ENCODE measurements around the gene OR5A2.

The OR5A2 gene

DNA sequence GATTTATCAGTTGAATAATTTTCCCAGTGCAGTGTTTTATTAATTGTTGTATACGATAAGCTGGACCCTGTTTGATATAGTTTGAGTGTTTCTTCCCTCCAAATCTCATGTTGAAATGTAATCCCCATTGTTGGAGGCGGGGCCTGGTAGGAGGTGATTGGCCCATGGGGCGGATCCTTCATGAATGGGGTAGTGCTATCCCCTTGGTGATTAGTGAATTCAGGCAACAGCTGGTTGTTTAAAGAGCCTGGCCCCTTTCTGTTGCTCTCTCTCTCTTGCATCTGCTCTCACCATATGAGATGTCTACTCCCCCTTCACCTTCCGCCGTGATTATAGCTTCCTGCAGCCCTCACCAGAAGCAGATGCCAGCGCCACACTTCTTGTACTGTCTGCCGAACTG is 11.6 kb upstream of the OR5A2 start:
- no peak overlapping the region for H3K27ac ChIP-seq
- TF ChIP-seq, protein P1, sequence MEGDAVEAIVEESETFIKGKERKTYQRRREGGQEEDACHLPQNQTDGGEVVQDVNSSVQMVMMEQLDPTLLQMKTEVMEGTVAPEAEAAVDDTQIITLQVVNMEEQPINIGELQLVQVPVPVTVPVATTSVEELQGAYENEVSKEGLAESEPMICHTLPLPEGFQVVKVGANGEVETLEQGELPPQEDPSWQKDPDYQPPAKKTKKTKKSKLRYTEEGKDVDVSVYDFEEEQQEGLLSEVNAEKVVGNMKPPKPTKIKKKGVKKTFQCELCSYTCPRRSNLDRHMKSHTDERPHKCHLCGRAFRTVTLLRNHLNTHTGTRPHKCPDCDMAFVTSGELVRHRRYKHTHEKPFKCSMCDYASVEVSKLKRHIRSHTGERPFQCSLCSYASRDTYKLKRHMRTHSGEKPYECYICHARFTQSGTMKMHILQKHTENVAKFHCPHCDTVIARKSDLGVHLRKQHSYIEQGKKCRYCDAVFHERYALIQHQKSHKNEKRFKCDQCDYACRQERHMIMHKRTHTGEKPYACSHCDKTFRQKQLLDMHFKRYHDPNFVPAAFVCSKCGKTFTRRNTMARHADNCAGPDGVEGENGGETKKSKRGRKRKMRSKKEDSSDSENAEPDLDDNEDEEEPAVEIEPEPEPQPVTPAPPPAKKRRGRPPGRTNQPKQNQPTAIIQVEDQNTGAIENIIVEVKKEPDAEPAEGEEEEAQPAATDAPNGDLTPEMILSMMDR (conservative IDR thresholded peaks at IDR 0.05) = no peak

DNA sequence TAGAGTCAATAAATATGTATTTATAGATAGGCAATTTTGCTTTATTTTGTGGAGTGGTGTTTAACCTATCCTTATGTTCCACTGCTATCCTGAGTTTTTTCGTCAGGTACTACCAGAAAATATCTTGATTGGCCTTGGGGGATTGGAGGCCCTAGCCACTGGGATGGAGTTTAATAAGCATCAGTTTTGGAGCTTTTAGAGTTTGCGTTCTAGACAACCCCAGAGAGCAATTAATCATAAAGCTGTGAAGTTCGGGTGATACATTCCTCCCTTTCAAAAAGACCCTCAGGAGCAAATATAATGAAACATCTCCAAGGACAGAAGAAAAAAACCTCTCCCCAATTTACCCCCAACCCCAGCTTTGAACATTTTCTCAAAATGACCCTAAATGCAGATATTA is 10.0 kb upstream of the OR5A2 start, which contains the start of gene OR5A1:
Gene OR5A1, plus strand, starts transcription at position 301 of the 400 bp plus-strand sequence. CDS start 6,700 bp downstream, outside the sequence.
- TF ChIP-seq, protein P1 (conservative IDR thresholded peaks at IDR 0.05) = no peak
- H3K27ac ChIP-seq = no peak within 1 kb of the TSS

DNA sequence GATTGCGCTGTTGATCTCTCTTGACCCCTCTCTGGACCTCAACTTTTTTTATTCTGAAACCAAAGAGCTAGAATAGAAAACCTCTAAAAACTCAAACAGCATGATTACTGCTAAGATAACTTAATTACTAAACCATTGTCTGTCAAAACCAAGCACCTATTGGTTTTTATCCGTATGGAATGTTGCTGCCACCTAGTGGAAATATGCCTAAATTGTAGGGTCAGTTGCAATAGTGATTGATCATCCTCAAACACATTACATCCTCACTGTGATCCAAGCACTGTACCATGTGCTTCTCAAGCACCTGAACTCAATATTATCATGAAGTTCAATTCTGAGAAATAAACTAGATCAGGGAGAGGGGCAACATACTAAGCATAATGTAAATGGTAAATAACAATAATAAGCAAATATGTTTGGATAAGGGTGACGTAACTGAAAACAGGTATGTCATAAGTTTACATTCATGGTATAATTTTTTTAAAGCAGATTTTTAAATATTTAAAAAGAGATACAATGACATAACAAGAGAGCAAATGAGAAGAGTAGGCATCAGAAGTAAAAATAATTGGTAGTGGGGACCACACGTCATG is 3.8 kb upstream of the OR5A2 start:
- TF ChIP-seq, protein P1 (conservative IDR thresholded peaks at IDR 0.05) = peak; percentile 92
- H3K27ac ChIP-seq = no peak overlapping the region

DNA sequence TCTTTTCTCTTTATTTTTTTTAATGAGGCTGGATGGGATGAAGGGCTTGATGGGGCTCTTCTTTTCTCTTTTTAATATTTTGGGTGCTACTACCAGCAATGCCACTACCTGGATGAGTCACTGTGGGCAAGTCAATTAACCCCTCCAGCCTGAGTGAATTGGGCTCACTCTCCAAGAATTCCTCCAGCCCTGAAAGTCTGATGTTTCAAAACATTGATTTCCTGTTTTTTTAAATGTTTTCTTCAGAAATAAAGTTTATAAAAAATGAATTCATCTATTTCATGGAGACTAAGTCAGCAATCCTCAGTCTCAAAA is 812 bp upstream of the OR5A2 start:
- TF ChIP-seq, protein P1 (conservative IDR thresholded peaks at IDR 0.05) = no peak
- no peak overlapping the region for H3K27ac ChIP-seq

DNA sequence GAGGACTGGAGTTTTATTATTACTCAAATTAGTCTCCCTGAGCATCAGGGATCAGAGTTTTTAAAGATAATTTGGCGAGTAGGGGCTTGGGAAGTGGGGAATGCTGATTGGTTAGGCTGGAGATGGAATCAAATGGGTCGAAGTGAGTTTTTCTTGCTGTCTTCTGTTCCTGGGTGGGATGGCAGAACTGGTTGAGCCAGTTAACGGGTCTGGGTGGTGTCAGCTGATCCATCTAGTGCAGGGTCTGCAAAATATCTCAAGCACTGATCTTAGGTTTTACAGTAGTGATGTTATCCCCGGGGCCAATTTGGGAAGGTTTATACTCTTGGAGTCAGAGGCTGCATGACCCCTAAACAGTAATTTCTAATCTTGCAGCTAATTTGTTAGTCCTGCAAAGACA is 1.1 kb downstream of the OR5A2 start:
- TF ChIP-seq, protein P1 (conservative IDR thresholded peaks at IDR 0.05) = no peak

DNA sequence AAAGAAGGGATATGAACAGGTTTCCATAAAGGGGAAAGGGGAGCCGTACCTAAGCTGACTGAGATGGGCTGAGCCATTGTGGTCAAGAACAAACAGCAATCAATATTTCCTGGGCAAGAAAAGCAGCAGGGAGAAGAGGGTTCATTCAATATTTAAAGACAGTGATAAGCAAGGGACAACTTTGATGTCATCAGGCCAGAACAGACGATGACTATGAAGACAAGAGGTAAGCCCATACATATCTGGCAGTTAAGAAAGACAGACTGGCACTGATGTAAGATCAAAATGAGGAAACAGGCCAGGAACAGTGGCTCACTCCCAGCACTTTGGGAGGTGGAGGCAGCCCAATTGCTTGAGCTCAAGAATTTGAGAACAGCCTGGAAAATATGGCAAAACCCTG is 2.4 kb downstream of the OR5A2 start:
- TF ChIP-seq, protein P1 (conservative IDR thresholded peaks at IDR 0.05) = no peak
- H3K27ac ChIP-seq = no peak overlapping the region

More for the DNA sequence above, 1.1 kb downstream of the OR5A2 start:
- no peak overlapping the region for H3K27ac ChIP-seq

DNA sequence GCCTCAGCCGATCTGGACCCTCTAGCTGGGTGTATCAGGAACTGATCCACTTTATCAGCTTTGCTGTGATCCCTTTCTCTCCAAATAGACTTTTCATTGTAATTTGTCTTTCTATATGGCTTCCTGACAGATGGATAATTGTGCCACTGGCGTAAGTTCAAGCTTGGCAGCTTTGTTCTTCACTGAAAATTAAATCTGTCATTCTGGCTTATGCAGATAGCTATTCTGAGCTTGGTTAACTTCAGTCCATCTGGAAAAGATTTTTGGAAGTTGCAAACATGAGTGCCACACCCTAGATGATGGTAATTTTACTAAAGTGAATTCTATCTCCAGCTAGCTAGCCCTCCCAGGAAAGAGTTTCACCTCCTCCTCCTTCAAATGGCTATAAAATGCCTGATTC is 8.1 kb downstream of the OR5A2 start:
- TF ChIP-seq, protein P1 (conservative IDR thresholded peaks at IDR 0.05) = no peak
- no peak overlapping the region for H3K27ac ChIP-seq
